ENCODE measurements around the gene FN1.

FN1 gene

DNA sequence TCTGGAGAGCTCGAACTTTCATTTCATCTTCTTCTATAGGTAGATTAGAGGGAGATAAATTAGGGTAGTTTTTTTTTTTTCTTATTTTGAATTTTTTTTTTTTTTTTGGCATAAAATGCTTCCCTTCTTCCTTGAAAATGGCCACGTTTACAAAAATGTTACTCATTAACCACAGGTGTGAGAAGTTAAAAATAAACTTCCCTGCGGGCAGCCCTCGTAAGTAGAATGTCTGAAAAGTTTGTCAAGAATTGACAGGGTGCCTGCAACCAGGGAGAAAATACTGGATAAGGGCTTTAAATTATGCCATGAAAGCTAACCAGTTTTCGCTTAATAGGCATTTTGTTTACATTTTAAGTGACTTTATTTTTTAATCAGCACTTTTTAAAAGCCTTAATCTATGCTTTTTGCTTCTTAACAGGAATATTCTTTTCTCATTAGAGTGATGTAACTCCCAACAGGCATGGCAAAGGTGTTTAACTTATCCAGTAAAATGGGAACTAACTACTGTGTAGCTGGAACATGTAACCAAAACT lies 4.2 kb upstream of the FN1 start:
- in situ Hi-C loops (cut with HindIII; ENCODE audit: low pct_ligation_motif_present, low sequenced_read_pairs): loop anchor here (25.0 kb wide), 1 partner anchor 472 kb away; no protein-coding TSS in a partner anchor
- no peak for DNase-seq
- Histone ChIP-seq H3K27me3 (replicated peaks) (no peaks in the 10 kb centered on the region), H3K27ac (no peak overlapping the region), H3K4me3 (ENCODE audit: low read depth, low read length) (no peak overlapping the region), H3K36me3 (replicated peaks) (peaks cover 7% of the 10 kb centered on the region)
- TF ChIP-seq, protein P1, sequence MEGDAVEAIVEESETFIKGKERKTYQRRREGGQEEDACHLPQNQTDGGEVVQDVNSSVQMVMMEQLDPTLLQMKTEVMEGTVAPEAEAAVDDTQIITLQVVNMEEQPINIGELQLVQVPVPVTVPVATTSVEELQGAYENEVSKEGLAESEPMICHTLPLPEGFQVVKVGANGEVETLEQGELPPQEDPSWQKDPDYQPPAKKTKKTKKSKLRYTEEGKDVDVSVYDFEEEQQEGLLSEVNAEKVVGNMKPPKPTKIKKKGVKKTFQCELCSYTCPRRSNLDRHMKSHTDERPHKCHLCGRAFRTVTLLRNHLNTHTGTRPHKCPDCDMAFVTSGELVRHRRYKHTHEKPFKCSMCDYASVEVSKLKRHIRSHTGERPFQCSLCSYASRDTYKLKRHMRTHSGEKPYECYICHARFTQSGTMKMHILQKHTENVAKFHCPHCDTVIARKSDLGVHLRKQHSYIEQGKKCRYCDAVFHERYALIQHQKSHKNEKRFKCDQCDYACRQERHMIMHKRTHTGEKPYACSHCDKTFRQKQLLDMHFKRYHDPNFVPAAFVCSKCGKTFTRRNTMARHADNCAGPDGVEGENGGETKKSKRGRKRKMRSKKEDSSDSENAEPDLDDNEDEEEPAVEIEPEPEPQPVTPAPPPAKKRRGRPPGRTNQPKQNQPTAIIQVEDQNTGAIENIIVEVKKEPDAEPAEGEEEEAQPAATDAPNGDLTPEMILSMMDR (IDR thresholded peaks at IDR 0.05; ENCODE audit: low read depth, low read length, missing control alignments): no peak

DNA sequence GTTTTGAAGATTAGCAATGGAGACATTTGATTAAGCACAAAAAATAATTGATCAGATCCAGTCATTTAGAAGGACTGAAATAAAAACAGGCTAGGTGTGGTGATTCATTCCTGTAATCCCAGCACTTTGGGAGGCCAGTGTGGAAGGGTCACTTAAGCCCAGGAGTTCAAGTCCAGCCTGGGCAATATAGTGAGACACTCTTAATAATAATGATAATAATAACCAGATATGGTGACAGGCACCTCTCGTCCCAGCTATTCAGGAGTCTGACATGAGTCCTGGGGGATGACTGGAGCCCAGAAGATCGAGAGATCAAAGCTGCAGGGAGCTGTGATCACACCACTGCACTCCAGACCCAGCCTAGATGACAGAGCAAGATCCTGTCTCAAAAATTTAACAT lies 3.5 kb upstream of the FN1 start:
- in situ Hi-C loops (cut with HindIII; ENCODE audit: low pct_ligation_motif_present, low sequenced_read_pairs): loop anchor here (25.0 kb wide), 1 partner anchor 473 kb away; no protein-coding TSS in a partner anchor
- TF ChIP-seq, protein P1 (IDR thresholded peaks at IDR 0.05; ENCODE audit: low read depth, low read length, missing control alignments): no peak
- Histone ChIP-seq H3K4me3 (ENCODE audit: low read depth, low read length) (no peak overlapping the region), H3K36me3 (replicated peaks) (peaks cover 14% of the 10 kb centered on the region), H3K27me3 (replicated peaks) (no peaks in the 10 kb centered on the region), H3K27ac (peak overlapping the region; percentile 100)
- DNase-seq: no peak

DNA sequence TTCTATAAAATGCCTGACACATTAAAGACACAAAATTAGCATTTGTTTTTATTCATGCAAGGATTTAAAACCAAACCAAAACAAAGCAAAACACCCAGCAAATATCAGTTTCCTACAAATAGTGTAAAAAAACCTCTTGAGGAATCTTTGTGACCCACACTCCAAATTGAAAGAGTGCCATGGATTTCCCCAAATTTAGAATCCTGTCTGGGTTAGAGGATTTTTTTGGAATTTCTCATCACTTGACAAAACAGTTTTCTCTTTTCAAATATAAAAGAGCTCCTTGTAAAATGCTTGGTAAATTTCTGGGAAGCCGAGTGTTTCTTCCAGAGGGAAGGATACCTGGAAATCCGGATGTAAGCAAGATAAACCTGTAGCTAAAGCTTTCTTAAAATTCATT lies 1.7 kb upstream of the FN1 start:
- Histone ChIP-seq H3K36me3 (replicated peaks) (peaks cover 32% of the 10 kb centered on the region), H3K27me3 (replicated peaks) (no peaks in the 10 kb centered on the region), H3K27ac (peak overlapping the region; percentile 100), H3K4me3 (ENCODE audit: low read depth, low read length) (peak overlapping the region; percentile 57)
- DNase-seq: no peak
- in situ Hi-C loops (cut with HindIII; ENCODE audit: low pct_ligation_motif_present, low sequenced_read_pairs): loop anchor here (25.0 kb wide), 1 partner anchor 475 kb away; no protein-coding TSS in a partner anchor
- TF ChIP-seq, protein P1 (IDR thresholded peaks at IDR 0.05; ENCODE audit: low read depth, low read length, missing control alignments): no peak

DNA sequence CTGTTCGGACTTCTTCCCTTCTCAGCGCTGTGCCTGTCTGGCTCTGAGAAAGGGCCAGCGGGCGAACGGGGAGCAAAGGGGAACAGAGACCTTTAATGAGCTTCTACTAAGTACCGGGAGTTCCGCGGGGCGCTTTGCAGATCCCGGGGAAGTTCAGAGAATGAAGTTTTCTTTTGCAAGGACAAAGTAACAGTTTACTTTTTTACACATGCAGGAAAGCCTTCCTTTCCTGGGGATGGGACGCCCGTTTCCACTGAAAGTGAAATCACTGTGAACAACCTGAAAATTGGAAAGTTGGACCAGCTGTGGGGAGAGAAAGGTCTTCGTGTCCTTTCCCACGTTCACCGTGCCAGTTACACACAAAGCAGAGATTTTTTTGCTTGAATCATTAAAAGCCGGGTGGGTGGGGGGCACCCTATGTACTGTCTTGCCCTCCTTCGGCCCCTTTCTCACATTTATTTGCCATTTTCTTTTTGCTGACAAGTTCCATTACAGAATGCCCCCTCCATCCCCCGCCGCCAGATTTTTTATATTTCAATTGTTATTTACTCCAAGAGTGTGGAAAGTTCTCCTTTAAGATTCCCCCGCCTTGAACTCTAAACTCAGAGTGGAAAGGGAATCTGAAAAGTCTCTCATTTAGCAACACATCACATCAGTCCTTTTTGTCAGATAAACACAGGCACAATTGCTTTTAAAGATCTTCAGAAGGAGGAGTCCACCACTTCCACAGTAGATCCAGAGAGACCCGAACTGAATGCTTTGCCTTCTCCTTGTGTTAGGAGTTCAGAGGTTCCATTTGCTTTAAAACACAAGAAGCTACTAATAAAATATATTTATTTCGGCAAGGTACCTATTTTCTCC lies 1.1 kb upstream of the FN1 start:
- H3K27ac ChIP-seq: peak overlapping the region; percentile 100
- peaks cover 39% of the 10 kb centered on the region for H3K36me3 ChIP-seq (replicated peaks)
- peak overlapping the region; percentile 57 for H3K4me3 ChIP-seq (ENCODE audit: low read depth, low read length)
- DNase-seq: peak; percentile 48
- in situ Hi-C loops (cut with HindIII; ENCODE audit: low pct_ligation_motif_present, low sequenced_read_pairs): loop anchor here (25.0 kb wide), 1 partner anchor 475 kb away; no protein-coding TSS in a partner anchor
- no peaks in the 10 kb centered on the region for H3K27me3 ChIP-seq (replicated peaks)
- TF ChIP-seq, protein P1 (IDR thresholded peaks at IDR 0.05; ENCODE audit: low read depth, low read length, missing control alignments): no peak

GRCh38 chr2:215435280-215435869 lies 493 bp downstream of the FN1 start:
- in situ Hi-C loops (cut with HindIII; ENCODE audit: low pct_ligation_motif_present, low sequenced_read_pairs): loop anchor here (25.0 kb wide), 1 partner anchor 477 kb away; no protein-coding TSS in a partner anchor
- TF ChIP-seq, protein P1 (IDR thresholded peaks at IDR 0.05; ENCODE audit: low read depth, low read length, missing control alignments): no peak
- no peak for DNase-seq
- peak overlapping the region; percentile 96 for H3K4me3 ChIP-seq (ENCODE audit: low read depth, low read length)
- peaks cover 54% of the 10 kb centered on the region for H3K36me3 ChIP-seq (replicated peaks)
- H3K27ac ChIP-seq: peak overlapping the region; percentile 96
- no peaks in the 10 kb centered on the region for H3K27me3 ChIP-seq (replicated peaks)

Measured in brain microvascular endothelial cell (primary cell).